Neural progenitor cell (in vitro differentiated cells): ENCODE data around the gene S1PR5.

Experiments
- EZH2phosphoT487 ChIP-seq: fragments of 200-600 bp; sonication (generic); IDR thresholded peaks from 2 replicates; pipeline ENCODE4 v1.6.1; 2017; ENCODE audit warnings: antibody characterized with exemption
- TF ChIP-seq, protein P1 (sequence below): fragments of 200-600 bp; sonication (generic); IDR thresholded peaks from 2 replicates; pipeline ENCODE4 v1.5.1; 2017; ENCODE audit warnings: antibody characterized with exemption, mild to moderate bottlenecking

DNA sequence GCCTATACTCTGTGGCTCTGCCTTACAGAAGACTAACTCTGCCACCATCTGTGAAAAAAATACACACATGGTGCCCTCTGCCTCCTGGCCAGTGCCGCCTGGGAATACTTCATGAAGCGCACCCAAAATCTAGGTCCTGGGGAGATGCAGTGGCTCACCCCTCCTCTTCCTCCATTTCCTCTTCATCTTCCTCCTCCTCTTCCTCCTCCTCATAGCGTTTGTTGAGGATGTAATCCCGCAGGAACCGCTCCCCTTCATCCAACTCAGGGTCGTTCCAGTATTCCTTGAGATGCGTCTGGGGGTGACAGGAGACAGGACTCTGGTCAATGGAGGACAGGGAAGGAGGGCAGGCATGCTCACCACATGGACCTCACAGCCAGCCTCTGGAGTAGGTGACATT, 42.9 kb upstream of the S1PR5 start:
- TF ChIP-seq, protein P1, sequence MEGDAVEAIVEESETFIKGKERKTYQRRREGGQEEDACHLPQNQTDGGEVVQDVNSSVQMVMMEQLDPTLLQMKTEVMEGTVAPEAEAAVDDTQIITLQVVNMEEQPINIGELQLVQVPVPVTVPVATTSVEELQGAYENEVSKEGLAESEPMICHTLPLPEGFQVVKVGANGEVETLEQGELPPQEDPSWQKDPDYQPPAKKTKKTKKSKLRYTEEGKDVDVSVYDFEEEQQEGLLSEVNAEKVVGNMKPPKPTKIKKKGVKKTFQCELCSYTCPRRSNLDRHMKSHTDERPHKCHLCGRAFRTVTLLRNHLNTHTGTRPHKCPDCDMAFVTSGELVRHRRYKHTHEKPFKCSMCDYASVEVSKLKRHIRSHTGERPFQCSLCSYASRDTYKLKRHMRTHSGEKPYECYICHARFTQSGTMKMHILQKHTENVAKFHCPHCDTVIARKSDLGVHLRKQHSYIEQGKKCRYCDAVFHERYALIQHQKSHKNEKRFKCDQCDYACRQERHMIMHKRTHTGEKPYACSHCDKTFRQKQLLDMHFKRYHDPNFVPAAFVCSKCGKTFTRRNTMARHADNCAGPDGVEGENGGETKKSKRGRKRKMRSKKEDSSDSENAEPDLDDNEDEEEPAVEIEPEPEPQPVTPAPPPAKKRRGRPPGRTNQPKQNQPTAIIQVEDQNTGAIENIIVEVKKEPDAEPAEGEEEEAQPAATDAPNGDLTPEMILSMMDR: no peak
- no peak for TF ChIP-seq EZH2phosphoT487
